Common myeloid progenitor, CD34-positive (primary cell): ENCODE data around the gene EXOC3L4.
A peak's percentile ranks its signal among the peaks of the same experiment; 100 is the strongest.

ENCODE experiments used
- CTCF ChIA-PET: fragments of 350-600 bp; sonication (Branson Sonifier 250); formaldehyde crosslinking; loops from one replicate; lab custom pipeline; 2021; ENCODE audit warnings: antibody characterized with exemption; lab: Charles Lee
- POLR2A ChIA-PET: fragments of 350-600 bp; sonication (Branson Sonifier 250); formaldehyde crosslinking; loops from one replicate; lab custom pipeline; 2021; ENCODE audit warnings: antibody characterized with exemption; lab: Charles Lee
- DNase-seq, 3 donors: peaks; one replicate each; pipeline versions ENCODE4 v3.0.0 to v3.0.0-alpha.2; 2013
- H3K27ac ChIP-seq, 2 experiments: 1 replicate in 1 of 2; 2 replicates in 1 of 2; pipeline ENCODE4 v1.7.0; 2013; ENCODE audit warnings: inconsistent platforms in 2 of 2, low read length in 2 of 2, mild to moderate bottlenecking in 2 of 2, low read depth in 1 of 2, moderate library complexity in 1 of 2; ENCODE audit not compliant: severe bottlenecking in 2 of 2, insufficient read depth in 1 of 2, poor library complexity in 1 of 2
- H3K27me3 ChIP-seq, 5 experiments: replicated peaks in 2 of 5; 1 replicate in 3 of 5; 2 replicates in 2 of 5; pipeline versions ENCODE4 v1.6.1 to v1.7.0; 2013; ENCODE audit warnings: low read length in 4 of 5, mild to moderate bottlenecking in 2 of 5, moderate library complexity in 2 of 5, inconsistent platforms in 1 of 5; ENCODE audit not compliant: insufficient read depth in 5 of 5, control insufficient read depth in 4 of 5
- H3K36me3 ChIP-seq, 4 experiments: 1 replicate in 2 of 4; 2 replicates in 2 of 4; pipeline versions ENCODE4 v1.6.1 to v1.7.0; 2013; ENCODE audit warnings: low read length in 3 of 4, control low read depth in 1 of 4, mild to moderate bottlenecking in 1 of 4; ENCODE audit not compliant: control insufficient read depth in 4 of 4, insufficient read depth in 4 of 4
- H3K4me1 ChIP-seq, 4 experiments: 1 replicate in 3 of 4; 2 replicates in 1 of 4; pipeline versions ENCODE4 v1.6.1 to v1.7.1; 2013; ENCODE audit warnings: low read length in 3 of 4, mild to moderate bottlenecking in 3 of 4, control low read depth in 1 of 4, inconsistent platforms in 1 of 4, moderate library complexity in 1 of 4; ENCODE audit not compliant: control insufficient read depth in 4 of 4, insufficient read depth in 4 of 4; ENCODE audit errors: control extremely low read depth in 1 of 4
- H3K4me3 ChIP-seq, 7 experiments: 1 replicate in 4 of 7; 2 replicates in 3 of 7; pipeline versions ENCODE4 v1.5.1 to v1.7.0; 2013; ENCODE audit warnings: mild to moderate bottlenecking in 7 of 7, low read length in 6 of 7, moderate library complexity in 6 of 7, inconsistent platforms in 2 of 7, low read depth in 2 of 7, control low read depth in 1 of 7; ENCODE audit not compliant: insufficient read depth in 4 of 7, control insufficient read depth in 1 of 7; ENCODE audit errors: extremely low read depth in 1 of 7
- H3K9me3 ChIP-seq, 5 experiments: 1 replicate in 4 of 5; 2 replicates in 1 of 5; pipeline versions ENCODE4 v1.6.1 to v1.7.1; 2013; ENCODE audit warnings: low read length in 4 of 5, mild to moderate bottlenecking in 2 of 5, inconsistent platforms in 1 of 5, low read depth in 1 of 5, moderate library complexity in 1 of 5; ENCODE audit not compliant: control insufficient read depth in 4 of 5, insufficient read depth in 2 of 5; ENCODE audit errors: control extremely low read depth in 1 of 5
- WGBS: methylation state at CpG from one replicate; pipeline ENCODE4 v1.1.5; 2013; ENCODE audit not compliant: insufficient coverage; 5-methylcytosine and 5-hydroxymethylcytosine counted together

EXOC3L4 gene

GRCh38 chr14:103091041-103091882, 3.3 kb upstream of the EXOC3L4 start:
- Histone ChIP-seq H3K27me3 (peaks cover 0 to 15% (median 4%) of the 10 kb centered on the region in 5 experiments), H3K4me3 (peak overlapping the region in 6 of 7 experiments; percentile 29 to 60 (median 50)), H3K36me3 (no peaks in the 10 kb centered on the region), H3K9me3 (no peaks in the 10 kb centered on the region), H3K4me1 (peaks cover 0 to 20% (median 16%) of the 10 kb centered on the region in 4 experiments), H3K27ac (no peak overlapping the region)
- WGBS = under 1% methylated on average over 43 of the region's 69 CpGs
- DNase-seq = peak; percentile 68 to 86 (median 83)
- ChIA-PET CTCF (interaction anchor here (1.3 to 1.6 kb wide), 2 partner anchors 9 to 14 kb away, joined by 4 to 8 read pairs; no protein-coding TSS in a partner anchor), POLR2A (interaction anchor here (0.8 kb wide), 1 partner anchor 15 kb away, joined by 3 read pairs; no protein-coding TSS in a partner anchor)

- H3K27me3 ChIP-seq = peaks cover 0 to 11% (median 2%) of the 10 kb centered on the region in 5 experiments
- ChIA-PET POLR2A (interaction anchor here (0.8 kb wide), 1 partner anchor 16 kb away, joined by 3 read pairs; no protein-coding TSS in a partner anchor), CTCF (interaction anchor here (1.6 kb wide), 1 partner anchor 13 kb away, joined by 4 read pairs; no protein-coding TSS in a partner anchor)
- H3K4me3 ChIP-seq = peak overlapping the region in 5 of 7 experiments; percentile 15 to 60 (median 58)
- H3K36me3 ChIP-seq = no peaks in the 10 kb centered on the region
- H3K27ac ChIP-seq = no peak overlapping the region
- no peaks in the 10 kb centered on the region for H3K9me3 ChIP-seq
- 38% methylated on average over 7 of the region's 9 CpGs for WGBS
- DNase-seq = no peak
- H3K4me1 ChIP-seq = peaks cover 0 to 20% (median 16%) of the 10 kb centered on the region in 4 experiments
Observed at GRCh38 chr14:103091883-103092222, 2.7 kb upstream of the EXOC3L4 start.

- H3K4me3 ChIP-seq = peak overlapping the region in 1 of 7 experiments; percentile 23
- WGBS = 94% methylated on average over 12 of the region's 13 CpGs
Observed at GRCh38 chr14:103093856-103094405, 594 bp upstream of the EXOC3L4 start.

GRCh38 chr14:103095210-103095778, 769 bp downstream of the EXOC3L4 start:
- Histone ChIP-seq H3K9me3 (no peaks in the 10 kb centered on the region), H3K27me3 (peaks cover 0 to 10% (median 0%) of the 10 kb centered on the region in 5 experiments), H3K27ac (no peak overlapping the region), H3K4me3 (no peak overlapping the region), H3K4me1 (peaks cover 0 to 20% (median 16%) of the 10 kb centered on the region in 4 experiments), H3K36me3 (no peaks in the 10 kb centered on the region)
- DNase-seq = no peak
- ChIA-PET POLR2A (interaction anchor here (1.0 kb wide), 1 partner anchor 241 kb away, joined by 8 read pairs; no protein-coding TSS in a partner anchor), CTCF (interaction anchor here (1.0 to 12.2 kb wide), 7 partner anchors 10 to 400 kb away, joined by 3 to 179 read pairs (median 4); no protein-coding TSS in a partner anchor)
- over 99% methylated on average over 9 of the region's 11 CpGs for WGBS

More at GRCh38 chr14:103093856-103094405, 594 bp upstream of the EXOC3L4 start:
- ChIA-PET POLR2A (no interaction called here), CTCF (interaction anchor here (0.6 to 4.5 kb wide), 3 partner anchors 9 to 206 kb away, joined by 3 to 41 read pairs (median 3); no protein-coding TSS in a partner anchor)
- no peaks in the 10 kb centered on the region for H3K9me3 ChIP-seq
- no peak overlapping the region for H3K27ac ChIP-seq
- DNase-seq = no peak
- peaks cover 0 to 20% (median 16%) of the 10 kb centered on the region in 4 experiments for H3K4me1 ChIP-seq
- H3K27me3 ChIP-seq = peaks cover 0 to 11% (median 0%) of the 10 kb centered on the region in 5 experiments
- H3K36me3 ChIP-seq = no peaks in the 10 kb centered on the region

- Histone ChIP-seq H3K27ac (no peak overlapping the region), H3K9me3 (no peaks in the 10 kb centered on the region), H3K4me1 (peaks cover 0 to 12% (median 10%) of the 10 kb centered on the region in 4 experiments), H3K27me3 (peaks cover 0 to 4% (median 1%) of the 10 kb centered on the region in 5 experiments), H3K36me3 (no peaks in the 10 kb centered on the region), H3K4me3 (no peak overlapping the region)
- WGBS = 74% methylated on average over 2 of the region's 4 CpGs
- DNase-seq = no peak
- CTCF ChIA-PET = interaction anchor here (0.7 to 12.2 kb wide), 6 partner anchors 9 to 196 kb away, joined by 3 to 179 read pairs (median 4); no protein-coding TSS in a partner anchor
- POLR2A ChIA-PET = interaction anchor here (0.6 kb wide), 1 partner anchor 286 kb away, joined by 3 read pairs; no protein-coding TSS in a partner anchor
Observed at GRCh38 chr14:103096387-103096786, 1.9 kb downstream of the EXOC3L4 start.

- 96% methylated on average over 22 of the region's 26 CpGs for WGBS
- H3K27ac ChIP-seq = no peak overlapping the region
- peaks cover 0 to 11% (median 7%) of the 10 kb centered on the region in 4 experiments for H3K4me1 ChIP-seq
- H3K27me3 ChIP-seq = peaks cover 0 to 14% (median 7%) of the 10 kb centered on the region in 5 experiments
- CTCF ChIA-PET = interaction anchor here (0.9 to 12.2 kb wide), 4 partner anchors 8 to 195 kb away, joined by 4 to 179 read pairs (median 23); no protein-coding TSS in a partner anchor
- H3K4me3 ChIP-seq = no peak overlapping the region
- H3K36me3 ChIP-seq = no peaks in the 10 kb centered on the region
- no peaks in the 10 kb centered on the region for H3K9me3 ChIP-seq
- DNase-seq = no peak
- POLR2A ChIA-PET = no interaction called here
Observed at GRCh38 chr14:103097244-103097993, 2.9 kb downstream of the EXOC3L4 start.
